SK-N-SH treated with all-trans-retinoic acid at 6 μM for 48 hours (cell line): ENCODE results near the gene KCNIP4.

ENCODE experiments used
- ARNTL ChIP-seq: fragments of 450-650 bp; formaldehyde crosslinking; IDR thresholded peaks from 2 replicates; pipeline ENCODE4 v1.5.0; 2020; ENCODE audit warnings: low read depth, mild to moderate bottlenecking, moderate library complexity, borderline replicate concordance
- BACH2 ChIP-seq: fragments of 250-450 bp; sonication (Bioruptor Pico); IDR thresholded peaks from 2 replicates; pipeline ENCODE4 v1.9.0; 2021; ENCODE audit warnings: mild to moderate bottlenecking, borderline replicate concordance
- CSDC2 ChIP-seq: fragments of 250-450 bp; sonication (Bioruptor Pico); IDR thresholded peaks from 2 replicates; pipeline ENCODE4 v1.5.0; 2020; ENCODE audit warnings: mild to moderate bottlenecking, moderate library complexity
- ISL1 ChIP-seq: fragments of 250-450 bp; sonication (Bioruptor Pico); IDR thresholded peaks from 2 replicates; pipeline ENCODE4 v2.1.2; 2022; ENCODE audit warnings: mild to moderate bottlenecking, moderate library complexity
- POU6F1 ChIP-seq: fragments of 250-450 bp; sonication (Bioruptor Pico); IDR thresholded peaks from 2 replicates; pipeline ENCODE4 v1.8.0; 2021; ENCODE audit warnings: low read depth, mild to moderate bottlenecking, moderate library complexity, borderline replicate concordance
- SNAI2 ChIP-seq: fragments of 250-450 bp; sonication (Bioruptor Pico); IDR thresholded peaks from 2 replicates; pipeline ENCODE4 v1.5.0; 2020; ENCODE audit warnings: mild to moderate bottlenecking, moderate library complexity
- TSHZ2 ChIP-seq: fragments of 250-450 bp; sonication (Bioruptor Pico); IDR thresholded peaks from 2 replicates; pipeline ENCODE4 v1.5.0; 2020; ENCODE audit warnings: mild to moderate bottlenecking, moderate library complexity
- ZNF565 ChIP-seq: fragments of 450-650 bp; formaldehyde crosslinking; conservative IDR thresholded peaks from 2 replicates; pipeline ENCODE4 v1.5.0; 2020; ENCODE audit warnings: low read depth, mild to moderate bottlenecking, moderate library complexity

- TF ChIP-seq CSDC2 (CRISPR knock-in tag) (no peak), POU6F1 (CRISPR knock-in tag) (no peak), BACH2 (no peak), ARNTL (no peak), SNAI2 (CRISPR knock-in tag) (no peak), ISL1 (CRISPR knock-in tag) (no peak), TSHZ2 (CRISPR knock-in tag) (no peak), ZNF565 (CRISPR knock-in tag) (no peak)
Observed at GRCh38 chr4:21366840-21367239, 581.7 kb downstream of the KCNIP4 start.
